ENCODE results near the gene RNF144B.

The RNF144B gene

DNA sequence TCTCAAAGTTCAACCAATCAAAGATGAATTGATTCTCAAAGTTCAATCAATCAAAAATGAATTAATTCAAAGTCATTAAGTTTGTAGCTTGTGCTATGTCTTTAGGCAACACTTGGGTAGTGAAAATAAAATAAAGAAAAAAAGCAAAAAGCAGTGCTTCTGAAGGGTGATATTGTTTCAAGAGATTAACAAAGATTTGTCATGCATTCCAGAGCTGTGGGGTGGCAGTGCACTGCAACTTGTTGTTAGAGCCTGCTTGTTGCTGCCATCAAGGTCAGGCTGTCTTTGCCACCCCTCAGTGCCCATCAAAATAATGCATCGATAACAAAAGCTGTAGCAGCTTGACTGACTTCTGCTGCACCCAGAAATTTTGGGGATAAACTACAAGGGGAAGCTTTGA, 128.6 kb downstream of the RNF144B start:
- no peak for DNase-seq
